IMR-90 (cell line): ENCODE measurements around the gene MYO1D. TPM values are rescaled to one million over a fixed set of nuclear protein-coding genes. Genes with fewer than 3 reads are reported as not detected.

Experiments
- ATAC-seq: fragments of 200-7000 bp; cut with Tn5 transposase; 2 replicates; pipeline ENCODE4 v1.9.1; 2020; ENCODE audit warnings: low read depth, mild to moderate bottlenecking, moderate library complexity
- BruUV-seq: library from RNA; stranded (reverse); fragments of 400-500 nt; replicated peaks from 2 replicates; lab custom pipeline; 2021; lab: Mats Ljungman, UMichigan
- CTCF ChIA-PET: fragments of 300-600 bp; formaldehyde crosslinking; extraction: SDS; loops from one replicate; lab custom pipeline; 2021; ENCODE audit warnings: antibody characterized with exemption; lab: Yijun Ruan, JAX
- POLR2A ChIA-PET: fragments of 300-600 bp; sonication (Branson Sonifier 250); formaldehyde crosslinking; loops from one replicate; lab custom pipeline; 2022; ENCODE audit warnings: antibody characterized with exemption; ENCODE audit not compliant: unreplicated experiment; lab: Charles Lee
- DNase-seq: peaks from one replicate; pipeline ENCODE4 v3.0.0; 2013
- H2AFZ ChIP-seq: replicated peaks from 2 replicates; pipeline ENCODE3; 2013; ENCODE audit warnings: low read length, mild to moderate bottlenecking; ENCODE audit not compliant: poor library complexity
- H2AK5ac ChIP-seq: 2 replicates; pipeline ENCODE4 v1.6.1; 2013; ENCODE audit warnings: low read depth, low read length, inconsistent platforms
- H2AK9ac ChIP-seq: replicated peaks from 2 replicates; pipeline ENCODE3; 2013; ENCODE audit warnings: mild to moderate bottlenecking, low read depth, low read length, moderate library complexity; ENCODE audit not compliant: poor library complexity
- H2BK120ac ChIP-seq: 2 replicates; pipeline ENCODE4 v1.6.1; 2013; ENCODE audit warnings: low read depth, low read length, inconsistent platforms
- H2BK15ac ChIP-seq: 3 replicates; pipeline ENCODE4 v1.6.1; 2013; ENCODE audit warnings: low read depth, low read length, inconsistent platforms
- H2BK20ac ChIP-seq: 2 replicates; pipeline ENCODE4 v1.6.1; 2013; ENCODE audit warnings: low read depth, mild to moderate bottlenecking, inconsistent platforms, low read length, moderate library complexity
- H2BK5ac ChIP-seq: 2 replicates; pipeline ENCODE4 v1.6.1; 2013; ENCODE audit warnings: mild to moderate bottlenecking, low read depth, low read length, inconsistent platforms; ENCODE audit not compliant: poor library complexity, severe bottlenecking
- H3K14ac ChIP-seq: replicated peaks from 2 replicates; pipeline ENCODE4 v1.6.1; 2013; ENCODE audit warnings: low read depth, low read length, inconsistent platforms
- H3K18ac ChIP-seq: 2 replicates; pipeline ENCODE4 v1.6.1; 2013; ENCODE audit warnings: low read depth, low read length, control low read depth
- H3K23ac ChIP-seq: 2 replicates; pipeline ENCODE4 v1.6.1; 2013; ENCODE audit warnings: low read depth, low read length, inconsistent platforms
- H3K27ac ChIP-seq: 2 replicates; pipeline ENCODE4 v1.5.1; 2013; ENCODE audit warnings: mild to moderate bottlenecking, control low read depth, low read length; ENCODE audit not compliant: insufficient read depth
- H3K27me3 ChIP-seq: 2 replicates; pipeline ENCODE4 v1.6.1; 2013; ENCODE audit warnings: low read length; ENCODE audit not compliant: control insufficient read depth, insufficient read depth
- H3K36me3 ChIP-seq: 2 replicates; pipeline ENCODE4 v1.6.1; 2013; ENCODE audit warnings: low read length, mixed read lengths; ENCODE audit not compliant: control insufficient read depth, insufficient read depth
- H3K4ac ChIP-seq: 2 replicates; pipeline ENCODE4 v1.6.1; 2013; ENCODE audit warnings: low read depth, low read length, inconsistent platforms
- H3K4me1 ChIP-seq: 2 replicates; pipeline ENCODE4 v1.6.1; 2013; ENCODE audit warnings: low read length, mixed read lengths; ENCODE audit not compliant: control insufficient read depth, insufficient read depth
- H3K4me2 ChIP-seq: 2 replicates; pipeline ENCODE4 v1.6.1; 2013; ENCODE audit warnings: low read depth, mild to moderate bottlenecking, control low read depth, low read length, moderate library complexity
- H3K4me3 ChIP-seq: 2 replicates; pipeline ENCODE4 v1.5.1; 2013; ENCODE audit warnings: low read depth, mild to moderate bottlenecking, control low read depth, low read length, moderate library complexity; ENCODE audit not compliant: insufficient read depth
- H3K56ac ChIP-seq: 2 replicates; pipeline ENCODE4 v1.6.1; 2013; ENCODE audit warnings: low read length, inconsistent platforms; ENCODE audit not compliant: insufficient read depth; ENCODE audit errors: extremely low read depth
- H3K79me1 ChIP-seq, 2 experiments: 2 replicates each; pipeline ENCODE4 v1.6.1; 2013; ENCODE audit warnings: low read length in 2 of 2, inconsistent platforms in 1 of 2, low read depth in 1 of 2
- H3K9ac ChIP-seq: 2 replicates; pipeline ENCODE4 v1.6.1; 2013; ENCODE audit warnings: low read depth, low read length, control low read depth
- H3K9me1 ChIP-seq: 2 replicates; pipeline ENCODE4 v1.6.1; 2013; ENCODE audit warnings: low read length, inconsistent platforms; ENCODE audit not compliant: insufficient read depth
- H3K9me3 ChIP-seq: 2 replicates; pipeline ENCODE4 v1.6.1; 2013; ENCODE audit warnings: low read length; ENCODE audit not compliant: control insufficient read depth, insufficient read depth
- H4K20me1 ChIP-seq: 2 replicates; pipeline ENCODE4 v1.6.1; 2013; ENCODE audit warnings: low read length, inconsistent platforms; ENCODE audit not compliant: insufficient read depth
- H4K5ac ChIP-seq: 2 replicates; pipeline ENCODE4 v1.6.1; 2013; ENCODE audit warnings: mild to moderate bottlenecking, low read depth, low read length, control low read depth
- H4K8ac ChIP-seq, 2 experiments: 2 replicates each; pipeline ENCODE4 v1.6.1; 2013; ENCODE audit warnings: low read depth in 2 of 2, low read length in 2 of 2, control low read depth in 1 of 2, inconsistent platforms in 1 of 2
- H4K91ac ChIP-seq: 2 replicates; pipeline ENCODE4 v1.6.1; 2013; ENCODE audit warnings: low read depth, low read length, inconsistent platforms; ENCODE audit not compliant: insufficient read depth
- MAFK ChIP-seq: IDR thresholded peaks from 2 replicates; pipeline ENCODE4 v1.6.1; 2012; ENCODE audit warnings: low read depth, low read length, improper control_type of control experiment
- MXI1 ChIP-seq: IDR thresholded peaks from 2 replicates; pipeline ENCODE4 v1.6.1; 2012; ENCODE audit warnings: low read depth, mild to moderate bottlenecking, low read length, moderate library complexity, borderline replicate concordance
- RAD21 ChIP-seq: IDR thresholded peaks from 2 replicates; pipeline ENCODE4 v1.6.1; 2012; ENCODE audit warnings: low read length, improper control_type of control experiment
- RCOR1 ChIP-seq: IDR thresholded peaks from 2 replicates; pipeline ENCODE4 v1.6.1; 2012; ENCODE audit warnings: mild to moderate bottlenecking, low read length, improper control_type of control experiment; ENCODE audit not compliant: insufficient replicate concordance
- WGBS, 2 experiments: methylation state at CpG; one replicate each; pipeline versions ENCODE4 v1.1.5 to v1.1.7; 2013; ENCODE audit warnings: missing lambda C conversion rate in 2 of 2; ENCODE audit not compliant: insufficient read length in 1 of 2; ENCODE audit errors: extremely low coverage in 2 of 2; 5-methylcytosine and 5-hydroxymethylcytosine counted together
- dilution Hi-C: fragments of 300-500 bp; cut with HindIII; formaldehyde crosslinking; loops from one replicate; pipeline ENCODE4 v1.14.3; 2018; ENCODE audit warnings: low sequenced_read_pairs; ENCODE audit not compliant: unreplicated experiment
- in situ Hi-C: fragments of 300-500 bp; cut with MboI; formaldehyde crosslinking; loops from 3 replicates; pipeline ENCODE4 v1.14.3; 2019; ENCODE audit warnings: low sequenced_read_pairs, inconsistent platforms, mixed read lengths
- intact Hi-C: fragments of 100-400 bp; cut with micrococcal nuclease; formaldehyde crosslinking; loops from 2 replicates; pipeline ENCODE4 v1.10.0; 2022
- polyA plus RNA-seq, 3 experiments: library from polyadenylated mRNA; depleted of rRNA; stranded (reverse); fragments of >200 nt; gene quantifications; 2 replicates each; pipeline ENCODE4 v1.2.3, GENCODE V29; 2012; ENCODE audit warnings: low replicate concordance in 1 of 3
- total RNA-seq: library from RNA; depleted of rRNA; stranded (reverse); fragments of >200 nt; gene quantifications from 2 replicates; pipeline ENCODE4 v1.2.3, GENCODE V29; 2012

Gene MYO1D
- total and polyA plus RNA-seq, 2 of the 4 experiments (the other 2 are of a cell fraction), result 0.63 to 0.90 TPM

DNA sequence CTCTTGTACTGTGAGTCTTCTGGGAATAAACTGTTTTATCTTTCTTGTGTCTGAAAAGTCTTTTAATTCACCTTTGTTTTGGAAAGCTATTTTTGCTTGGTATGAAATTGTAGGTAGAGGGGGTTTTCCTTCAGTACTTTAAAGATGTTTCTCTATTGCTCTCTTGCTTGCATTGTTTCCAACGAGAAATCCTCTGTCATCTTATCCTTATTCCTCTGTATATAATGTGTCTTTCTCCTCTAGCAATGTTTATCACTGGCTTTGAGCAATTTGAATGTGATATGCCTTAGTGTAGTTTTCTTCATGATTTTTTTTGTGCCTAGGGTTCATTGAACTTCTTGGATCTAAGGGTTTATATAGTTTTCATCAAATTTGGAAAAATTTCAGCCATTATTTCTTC lies 293.9 kb downstream of the MYO1D start:
- CTCF ChIA-PET, result no interaction called here
- intact Hi-C loops, result no loop called here
- Histone ChIP-seq H3K27ac (no peak overlapping the region), H3K4ac (no peak overlapping the region), H2AK9ac (no peak overlapping the region), H3K4me2 (no peak overlapping the region), H3K56ac (no peak overlapping the region), H3K9ac (no peak overlapping the region), H2AK5ac (no peak overlapping the region), H2BK5ac (no peak overlapping the region), H3K27me3 (peaks cover under 1% of the 10 kb centered on the region; the same call in 1 of the 2 replicates), H2BK120ac (no peak overlapping the region), H4K5ac (no peak overlapping the region), H3K23ac (no peak overlapping the region), H3K18ac (no peak overlapping the region), H3K9me3 (no peaks in the 10 kb centered on the region), H3K79me1 (no peaks in the 10 kb centered on the region), H2BK20ac (no peak overlapping the region), H2AFZ (no peak overlapping the region), H3K14ac (no peak overlapping the region), H4K91ac (no peak overlapping the region), H3K4me3 (no peak overlapping the region), H2BK15ac (no peak overlapping the region), H3K36me3 (no peaks in the 10 kb centered on the region), H3K9me1 (no peaks in the 10 kb centered on the region), H4K20me1 (no peaks in the 10 kb centered on the region), H4K8ac (no peak overlapping the region), H3K4me1 (no peaks in the 10 kb centered on the region)
- dilution Hi-C loops, result no loop called here
- no peak for ATAC-seq
- WGBS, 2 experiments, result no CpG with 5 or more reads among the region's 1 CpG
- in situ Hi-C loops, result no loop called here
- DNase-seq, result no peak
- POLR2A ChIA-PET, result no interaction called here
- no TSS peak for BruUV-seq
- TF ChIP-seq MAFK (no peak), MXI1 (no peak), RCOR1 (no peak), RAD21 (no peak)
